Motor neuron (in vitro differentiated cells): ENCODE measurements around the gene RBP3. TPM values are rescaled to one million over a fixed set of nuclear protein-coding genes. Genes with fewer than 3 reads are reported as not detected.
A peak's percentile ranks its signal among the peaks of the same experiment; 100 is the strongest.

Experiments
- ATAC-seq, 8 experiments: fragments of 200-7000 bp; cut with Tn5 transposase; replicated peaks in 6 of 8; 2 replicates each; pipeline ENCODE4 v1.8.0; 2021; ENCODE audit warnings: mild to moderate bottlenecking in 8 of 8, moderate library complexity in 8 of 8
- H3K27ac ChIP-seq, 2 donors: fragments of 250-450 bp; sonication (Bioruptor Pico); 2 replicates each; pipeline ENCODE4 v1.9.0; 2021; ENCODE audit warnings: antibody characterized with exemption in 2 of 2, mild to moderate bottlenecking in 2 of 2, moderate library complexity in 1 of 2
- H3K4me1 ChIP-seq, 2 donors: fragments of 250-450 bp; sonication (Bioruptor Pico); replicated peaks in 1 of 2; 2 replicates each; pipeline ENCODE4 v1.6.1; 2021; ENCODE audit warnings: antibody characterized with exemption in 2 of 2, mild to moderate bottlenecking in 2 of 2, moderate library complexity in 1 of 2
- H3K4me3 ChIP-seq, 5 donors: fragments of 250-450 bp; sonication (Bioruptor Pico); 2 replicates each; pipeline ENCODE4 v1.9.0; 2021; ENCODE audit warnings: antibody characterized with exemption in 5 of 5, mild to moderate bottlenecking in 5 of 5, moderate library complexity in 4 of 5
- WGBS, 10 experiments: fragments of 450-650 bp; shearing (Covaris generic); methylation state at CpG; one replicate each; pipeline ENCODE4 v1.0.0; 2022; 5-methylcytosine and 5-hydroxymethylcytosine counted together
- in situ Hi-C, 9 experiments: fragments of 400-800 bp; cut with MboI; loops; one replicate each; pipeline ENCODE4 v1.15.0; 2021; ENCODE audit warnings: low sequenced_read_pairs in 9 of 9, low pct_unique_long_range_greater_than_20kb in 2 of 9; ENCODE audit not compliant: unreplicated experiment in 9 of 9
- total RNA-seq, 8 experiments: library from RNA; unstranded; fragments of 300-600 nt; gene quantifications; 2 replicates each; pipeline versions ENCODE4 v1.2.3 to v1.2.4, GENCODE V29; 2022

The RBP3 gene
- total RNA-seq, 8 experiments from 2014 or later, result under 0.01 to 0.28 (median 0.07) TPM; not detected in 2

DNA sequence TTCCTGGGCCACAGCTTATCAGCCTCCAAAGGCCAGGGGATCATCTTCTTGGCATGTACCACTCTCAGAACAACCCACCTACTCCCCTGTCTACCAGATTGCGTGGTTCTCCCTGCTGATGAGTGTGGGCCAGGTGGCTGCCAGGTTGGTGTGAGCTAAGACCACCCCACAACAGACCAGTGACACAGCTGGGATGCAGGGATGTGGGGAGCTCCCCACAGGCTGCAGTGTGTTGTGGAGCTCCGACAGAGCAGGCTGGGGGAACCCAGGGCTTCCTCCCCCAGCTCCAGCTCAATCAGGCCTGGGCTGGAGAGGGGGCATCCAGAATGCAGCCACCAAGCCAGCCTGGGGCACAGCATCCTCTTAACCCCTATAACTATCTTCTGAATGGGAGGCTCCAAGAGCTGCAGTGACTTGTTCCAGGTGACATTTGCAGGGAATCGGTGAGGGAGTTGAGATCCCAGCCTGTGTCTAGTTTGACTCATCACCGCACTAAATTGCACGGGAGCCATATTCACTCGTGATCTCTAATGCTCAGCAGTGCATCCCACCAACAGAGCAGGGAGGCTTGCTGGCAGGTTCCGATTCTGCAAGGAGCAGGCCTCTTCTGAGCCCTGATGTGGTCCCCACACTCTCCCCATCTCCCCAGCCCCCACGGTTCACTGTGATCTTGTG, 26.5 kb upstream of the RBP3 start:
- ATAC-seq, result no peak
- in situ Hi-C loops, result loop anchor here in 2 of 9 experiments (25.0 kb wide), 1 partner anchor 284 kb away; no protein-coding TSS in a partner anchor
- H3K27ac ChIP-seq, result no peak overlapping the region
- H3K4me3 ChIP-seq, result no peak overlapping the region
- WGBS, 10 experiments, result 73 to 94% (median 80%) methylated on average over 1 to 6 of the region's 8 CpGs; no CpG with 5 or more reads in 7 of the 10 experiments
- H3K4me1 ChIP-seq, result peaks cover 0 to 14% of the 10 kb centered on the region in 2 donors

DNA sequence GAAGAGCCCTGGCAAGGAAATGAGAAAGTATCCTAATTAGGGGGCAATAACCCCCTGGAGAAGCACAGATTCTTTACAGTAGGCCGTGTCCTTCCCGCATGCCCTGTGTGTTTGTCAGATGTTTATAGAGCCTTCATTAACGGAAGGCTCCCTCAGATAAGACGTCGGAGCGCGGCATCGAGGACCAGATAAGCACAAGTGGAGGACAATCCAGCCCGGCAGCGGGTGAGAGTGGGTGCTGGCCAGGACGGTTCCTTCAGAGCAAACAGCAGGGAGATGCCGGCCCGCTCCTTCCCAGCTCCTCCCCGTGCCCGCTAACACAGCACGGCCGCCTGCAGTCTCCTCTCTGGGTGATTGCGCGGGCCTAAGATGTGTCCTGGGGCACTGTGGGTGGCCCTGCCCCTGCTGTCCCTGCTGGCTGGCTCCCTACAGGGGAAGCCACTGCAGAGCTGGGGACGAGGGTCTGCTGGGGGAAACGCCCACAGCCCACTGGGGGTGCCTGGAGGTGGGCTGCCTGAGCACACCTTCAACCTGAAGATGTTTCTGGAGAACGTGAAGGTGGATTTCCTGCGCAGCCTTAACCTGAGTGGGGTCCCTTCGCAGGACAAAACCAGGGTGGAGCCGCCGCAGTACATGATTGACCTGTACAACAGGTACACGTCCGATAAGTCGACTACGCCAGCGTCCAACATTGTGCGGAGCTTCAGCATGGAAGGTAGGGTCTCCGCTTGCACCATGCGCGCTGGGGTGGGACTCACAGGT, 25.7 kb upstream of the RBP3 start, which contains the start of gene GDF2:
Gene GDF2, plus strand, starts transcription at position 155 of the 762 bp plus-strand sequence. Its CDS starts 215 bp downstream, at position 370.
- no peak for ATAC-seq
- 79 to 100% (median 89%) methylated on average over 2 to 16 of the region's 35 CpGs; no CpG with 5 or more reads in 5 of the 10 experiments for WGBS, 10 experiments
- H3K27ac ChIP-seq, result no peak within 1 kb of the TSS
- H3K4me1 ChIP-seq, result peaks cover 0 to 14% of the 10 kb centered on the region in 2 donors
- in situ Hi-C loops, result loop anchor here in 2 of 9 experiments (25.0 kb wide), 1 partner anchor 285 kb away; no protein-coding TSS in a partner anchor
- no peak within 1 kb of the TSS for H3K4me3 ChIP-seq

DNA sequence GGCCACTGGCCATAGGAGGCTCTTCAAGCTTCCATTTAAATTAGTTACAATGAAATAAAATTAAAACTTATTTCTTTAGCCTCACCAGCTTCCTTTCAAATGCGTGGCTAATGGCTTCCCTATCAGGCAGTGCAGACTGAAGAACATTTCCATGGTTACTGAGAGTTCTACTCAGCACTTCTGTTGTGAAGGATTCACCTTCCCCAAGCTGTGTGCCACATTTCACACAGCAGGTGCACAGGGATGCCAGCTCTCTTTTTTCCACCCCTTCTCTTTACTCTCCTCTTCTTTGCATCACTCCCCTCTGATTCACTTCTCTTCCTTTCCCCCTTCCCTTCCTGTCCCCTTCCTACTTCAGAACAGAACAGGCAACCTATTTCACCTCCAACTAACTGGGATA, 25.1 kb upstream of the RBP3 start:
- ATAC-seq, result peak in 1 of 8 experiments; percentile 26

DNA sequence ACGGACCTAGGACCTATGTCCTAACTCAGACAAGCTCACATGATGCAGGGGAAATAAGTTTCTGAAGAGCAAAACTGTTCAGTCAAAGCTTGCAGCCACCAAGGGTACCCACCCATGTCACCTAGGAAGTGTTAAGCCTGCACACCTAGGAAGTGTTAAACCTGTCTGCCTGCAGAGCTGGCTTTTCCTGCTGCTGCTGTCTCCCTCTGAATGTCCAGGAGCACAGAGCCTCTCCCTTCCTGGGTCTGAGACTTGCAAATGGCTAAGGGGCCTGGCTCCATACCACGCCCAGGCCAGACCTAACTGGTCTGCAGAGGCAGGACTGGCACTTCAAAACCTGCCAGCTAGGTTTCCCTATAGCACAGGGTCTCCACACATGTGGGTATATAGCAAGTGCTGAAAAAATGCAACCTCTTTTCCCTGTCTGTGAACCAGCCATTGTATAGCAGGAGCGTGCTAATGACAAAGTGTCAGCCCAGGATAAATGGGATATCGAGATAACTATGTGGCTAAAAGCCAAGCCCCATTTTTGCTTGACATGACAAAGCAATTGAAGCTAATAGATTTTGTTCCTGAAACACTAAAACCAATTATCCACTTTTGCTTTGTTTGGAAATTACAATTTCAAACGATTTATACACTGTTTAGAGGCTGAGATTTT, 24.4 kb upstream of the RBP3 start:
- ATAC-seq, result peak; percentile 18 to 92 (median 52)
- in situ Hi-C loops, result loop anchor here in 2 of 9 experiments (25.0 kb wide), 1 partner anchor 286 kb away; no protein-coding TSS in a partner anchor
- Histone ChIP-seq H3K4me3 (no peak overlapping the region), H3K27ac (peak overlapping the region in 1 of 2 donors; percentile 7), H3K4me1 (peaks cover 0 to 14% of the 10 kb centered on the region in 2 donors)
- 7 to 75% (median 48%) methylated on average over 1 to 4 of the region's 5 CpGs; no CpG with 5 or more reads in 1 of the 10 experiments for WGBS, 10 experiments

More for the DNA sequence above, 25.1 kb upstream of the RBP3 start:
- WGBS, 10 experiments, result 14 to 88% (median 30%) methylated on average over 1 of the region's 1 CpG; no CpG with 5 or more reads in 4 of the 10 experiments
- H3K4me1 ChIP-seq, result peaks cover 0 to 14% of the 10 kb centered on the region in 2 donors
- no peak overlapping the region for H3K27ac ChIP-seq
- in situ Hi-C loops, result loop anchor here in 2 of 9 experiments (25.0 kb wide), 1 partner anchor 286 kb away; no protein-coding TSS in a partner anchor
- H3K4me3 ChIP-seq, result no peak overlapping the region

DNA sequence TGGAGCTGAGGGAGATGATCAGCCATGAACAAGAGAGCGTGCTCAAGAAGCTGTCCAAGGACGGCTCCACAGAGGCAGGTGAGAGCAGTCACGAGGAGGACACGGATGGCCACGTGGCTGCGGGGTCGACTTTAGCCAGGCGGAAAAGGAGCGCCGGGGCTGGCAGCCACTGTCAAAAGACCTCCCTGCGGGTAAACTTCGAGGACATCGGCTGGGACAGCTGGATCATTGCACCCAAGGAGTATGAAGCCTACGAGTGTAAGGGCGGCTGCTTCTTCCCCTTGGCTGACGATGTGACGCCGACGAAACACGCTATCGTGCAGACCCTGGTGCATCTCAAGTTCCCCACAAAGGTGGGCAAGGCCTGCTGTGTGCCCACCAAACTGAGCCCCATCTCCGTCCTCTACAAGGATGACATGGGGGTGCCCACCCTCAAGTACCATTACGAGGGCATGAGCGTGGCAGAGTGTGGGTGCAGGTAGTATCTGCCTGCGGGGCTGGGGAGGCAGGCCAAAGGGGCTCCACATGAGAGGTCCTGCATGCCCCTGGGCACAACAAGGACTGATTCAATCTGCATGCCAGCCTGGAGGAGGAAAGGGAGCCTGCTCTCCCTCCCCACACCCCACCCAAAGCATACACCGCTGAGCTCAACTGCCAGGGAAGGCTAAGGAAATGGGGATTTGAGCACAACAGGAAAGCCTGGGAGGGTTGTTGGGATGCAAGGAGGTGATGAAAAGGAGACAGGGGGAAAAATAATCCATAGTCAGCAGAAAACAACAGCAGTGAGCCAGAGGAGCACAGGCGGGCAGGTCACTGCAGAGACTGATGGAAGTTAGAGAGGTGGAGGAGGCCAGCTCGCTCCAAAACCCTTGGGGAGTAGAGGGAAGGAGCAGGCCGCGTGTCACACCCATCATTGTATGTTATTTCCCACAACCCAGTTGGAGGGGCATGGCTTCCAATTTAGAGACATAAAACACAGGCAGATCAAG, 22.6 kb upstream of the RBP3 start:
- WGBS, 10 experiments, result 58 to 100% (median 87%) methylated on average over 1 to 13 of the region's 30 CpGs; no CpG with 5 or more reads in 1 of the 10 experiments
- H3K4me3 ChIP-seq, result no peak overlapping the region
- peaks cover 0 to 14% of the 10 kb centered on the region in 2 donors for H3K4me1 ChIP-seq
- no peak for ATAC-seq
- H3K27ac ChIP-seq, result no peak overlapping the region
- in situ Hi-C loops, result no loop called here

DNA sequence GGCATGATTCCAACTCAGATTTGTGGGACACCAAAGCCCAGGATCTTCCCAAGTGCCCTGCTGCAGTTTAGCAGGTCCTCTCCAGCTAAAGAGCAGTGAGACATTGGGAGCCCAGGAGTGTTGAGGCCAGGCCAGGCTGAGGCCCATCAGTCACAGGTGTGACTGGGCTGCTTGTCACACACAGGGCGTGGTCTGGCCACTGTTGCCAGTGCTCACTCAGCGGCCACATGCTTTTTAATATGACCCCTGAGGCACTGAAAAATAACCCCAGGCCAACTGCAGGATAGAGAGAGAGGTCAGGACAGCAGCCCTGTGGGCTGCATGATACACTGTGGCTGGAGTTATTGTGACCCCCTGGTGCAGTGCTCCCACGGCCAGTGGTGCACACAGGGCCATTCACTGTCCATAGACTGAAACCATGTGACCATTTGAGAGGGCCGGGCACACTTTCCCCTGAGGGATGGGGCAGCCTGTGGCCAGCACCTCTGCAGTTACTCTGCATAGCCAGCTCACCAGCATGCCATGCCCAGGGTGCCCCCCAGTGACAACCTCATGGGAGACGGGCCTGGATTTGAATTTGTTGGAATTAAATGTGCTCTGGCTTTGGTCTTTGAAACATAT, 21.7 kb upstream of the RBP3 start:
- ATAC-seq, result peak in 2 of 8 experiments; percentile 17 to 19
- in situ Hi-C loops, result no loop called here
- Histone ChIP-seq H3K4me3 (no peak overlapping the region), H3K4me1 (peaks cover 0 to 14% of the 10 kb centered on the region in 2 donors), H3K27ac (peak overlapping the region in 1 of 2 donors; percentile 56)
- 100% methylated on average over 2 of the region's 5 CpGs; no CpG with 5 or more reads in 9 of the 10 experiments for WGBS, 10 experiments

DNA sequence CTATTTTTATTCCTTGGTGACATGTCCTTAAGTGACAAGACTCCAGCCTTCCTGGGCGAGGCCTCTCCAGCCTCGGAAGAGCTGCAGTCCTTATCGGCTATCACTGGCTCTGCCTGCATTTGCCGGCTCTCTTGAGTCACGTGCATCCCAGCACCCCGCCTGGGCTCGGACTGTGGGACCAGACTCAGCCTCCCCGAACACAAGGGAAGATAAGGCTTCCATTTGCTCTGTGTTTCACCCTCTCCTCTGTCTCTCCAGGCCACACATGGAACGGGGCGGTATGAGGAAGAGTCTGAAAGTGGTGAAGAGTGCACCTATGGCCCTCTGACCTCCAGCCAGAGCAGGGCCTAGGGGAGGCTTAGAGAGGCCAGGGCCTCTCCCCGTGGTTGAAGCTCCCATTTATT, 21.2 kb upstream of the RBP3 start:
- 20 to 90% (median 60%) methylated on average over 1 to 3 of the region's 11 CpGs; no CpG with 5 or more reads in 3 of the 10 experiments for WGBS, 10 experiments
- Histone ChIP-seq H3K4me1 (peaks cover 0 to 14% of the 10 kb centered on the region in 2 donors), H3K27ac (no peak overlapping the region), H3K4me3 (no peak overlapping the region)
- in situ Hi-C loops, result no loop called here
- ATAC-seq, result no peak

DNA sequence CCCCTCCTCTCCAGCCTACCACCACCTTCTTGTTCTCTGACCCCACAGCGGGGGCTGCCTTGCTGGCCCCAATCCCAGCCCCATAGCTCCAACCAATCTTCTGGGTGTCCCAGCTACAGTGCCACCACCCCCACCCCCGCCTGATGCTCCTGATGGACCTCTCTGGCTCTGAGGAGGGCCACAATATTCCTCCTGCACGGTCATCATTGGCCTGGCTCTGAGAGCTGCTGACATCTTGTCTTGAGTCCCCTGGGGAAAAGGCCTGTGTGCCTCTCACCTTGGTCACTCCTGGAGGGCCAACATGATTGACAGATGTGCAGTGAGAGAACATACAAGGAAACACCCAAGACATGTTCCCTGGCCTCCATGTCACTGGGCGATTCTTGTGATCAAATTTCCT, 18.3 kb upstream of the RBP3 start:
- in situ Hi-C loops, result no loop called here
- ATAC-seq, result no peak
- Histone ChIP-seq H3K27ac (no peak overlapping the region), H3K4me3 (no peak overlapping the region), H3K4me1 (peaks cover 0 to 3% of the 10 kb centered on the region in 2 donors)
- WGBS, 10 experiments, result 7 to 100% (median 80%) methylated on average over 1 to 2 of the region's 4 CpGs; no CpG with 5 or more reads in 7 of the 10 experiments

DNA sequence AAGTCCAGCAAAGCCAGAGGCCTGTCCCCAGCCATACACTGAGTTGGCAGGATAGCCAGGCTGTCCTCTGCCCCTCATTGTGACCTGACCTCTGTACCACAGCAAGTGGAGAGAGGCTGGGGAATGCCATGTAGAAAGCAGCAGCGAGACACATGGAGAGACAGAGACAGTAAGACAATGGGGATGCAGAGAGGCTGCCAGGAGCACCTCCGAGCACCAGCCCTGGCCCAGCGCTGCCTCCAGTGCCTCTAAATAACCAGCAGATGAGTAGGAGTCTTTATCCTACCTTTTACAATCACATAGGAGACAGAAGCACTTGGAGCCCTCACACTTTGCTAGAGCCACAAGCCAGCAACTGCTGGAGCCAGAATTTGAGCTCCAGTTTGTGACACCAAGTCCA, 17.8 kb upstream of the RBP3 start:
- no peak overlapping the region for H3K27ac ChIP-seq
- in situ Hi-C loops, result no loop called here
- WGBS, 10 experiments, result 60 to 83% (median 80%) methylated on average over 1 of the region's 3 CpGs; no CpG with 5 or more reads in 7 of the 10 experiments
- no peak overlapping the region for H3K4me3 ChIP-seq
- no peak for ATAC-seq
- H3K4me1 ChIP-seq, result peaks cover 0 to 3% of the 10 kb centered on the region in 2 donors

DNA sequence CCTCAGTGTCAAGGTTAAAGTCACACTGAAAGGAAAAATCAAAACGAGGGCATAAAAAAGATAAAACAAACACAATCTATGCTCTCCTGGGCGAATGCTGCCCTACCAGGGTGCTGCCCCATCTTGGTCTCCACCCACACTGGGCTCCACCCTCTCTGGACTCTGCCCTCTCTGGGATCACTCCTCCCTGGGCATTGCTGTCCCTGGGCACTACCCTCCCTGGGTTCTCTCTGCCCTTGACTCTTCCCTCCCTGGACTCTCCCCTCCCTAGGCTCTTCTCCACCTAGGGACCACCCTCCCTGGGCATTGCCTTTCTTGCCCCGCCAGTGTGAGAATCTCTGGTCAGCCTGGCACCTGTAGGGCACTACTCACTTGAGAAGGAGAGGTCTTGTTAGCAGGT, 17.4 kb upstream of the RBP3 start:
- no peak for ATAC-seq
- H3K27ac ChIP-seq, result no peak overlapping the region
- H3K4me3 ChIP-seq, result no peak overlapping the region
- 0 to 65% (median 43%) methylated on average over 1 to 3 of the region's 3 CpGs; no CpG with 5 or more reads in 1 of the 10 experiments for WGBS, 10 experiments
- peaks cover 0 to 3% of the 10 kb centered on the region in 2 donors for H3K4me1 ChIP-seq
- in situ Hi-C loops, result no loop called here

DNA sequence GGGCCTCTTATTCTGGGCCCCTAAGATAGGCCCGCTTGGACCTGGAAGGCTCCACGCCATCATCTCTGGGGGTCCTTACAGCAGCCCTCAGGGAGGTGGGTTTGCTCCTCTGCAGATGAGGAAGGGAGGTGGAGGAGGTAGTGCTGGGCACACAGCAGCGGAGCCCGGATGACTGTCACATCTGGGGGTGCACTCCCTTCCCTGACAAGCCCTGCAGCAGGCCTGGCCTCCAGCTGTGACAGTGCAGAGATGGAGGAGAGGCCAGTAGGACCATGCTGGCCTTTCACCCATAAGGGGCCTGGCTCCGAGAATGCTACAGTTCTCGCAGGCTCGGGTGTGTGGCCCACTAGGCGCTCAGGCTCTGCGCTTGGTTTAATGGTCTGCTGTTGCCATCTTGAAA, 16.7 kb upstream of the RBP3 start:
- in situ Hi-C loops, result no loop called here

More for the DNA sequence above, 16.7 kb upstream of the RBP3 start:
- 69 to 100% (median 89%) methylated on average over 1 to 4 of the region's 9 CpGs; no CpG with 5 or more reads in 2 of the 10 experiments for WGBS, 10 experiments
- Histone ChIP-seq H3K4me3 (no peak overlapping the region), H3K4me1 (no peaks in the 10 kb centered on the region), H3K27ac (no peak overlapping the region)
- ATAC-seq, result no peak
